GM23248 (cell line): Measurements from ENCODE around the gene TRAPPC2.

Experiments used
- EZH2 ChIP-seq: fragments of 200-600 bp; sonication (generic); IDR thresholded peaks from 2 replicates; pipeline ENCODE4 v1.6.1; 2018; ENCODE audit warnings: antibody characterized with exemption, mild to moderate bottlenecking; ENCODE audit not compliant: insufficient read depth, poor library complexity, severe bottlenecking
- EZH2phosphoT487 ChIP-seq: fragments of 200-600 bp; sonication (generic); IDR thresholded peaks from 2 replicates; pipeline ENCODE4 v1.6.1; 2018; ENCODE audit warnings: antibody characterized with exemption, moderate library complexity, mild to moderate bottlenecking, low read depth; ENCODE audit not compliant: insufficient read depth

GRCh38 chrX:13759152-13759718, 24.8 kb upstream of the TRAPPC2 start:
- no peak for TF ChIP-seq EZH2
- TF ChIP-seq EZH2phosphoT487 = no peak
